ENCODE results near the gene SLC8B1.

DNA sequence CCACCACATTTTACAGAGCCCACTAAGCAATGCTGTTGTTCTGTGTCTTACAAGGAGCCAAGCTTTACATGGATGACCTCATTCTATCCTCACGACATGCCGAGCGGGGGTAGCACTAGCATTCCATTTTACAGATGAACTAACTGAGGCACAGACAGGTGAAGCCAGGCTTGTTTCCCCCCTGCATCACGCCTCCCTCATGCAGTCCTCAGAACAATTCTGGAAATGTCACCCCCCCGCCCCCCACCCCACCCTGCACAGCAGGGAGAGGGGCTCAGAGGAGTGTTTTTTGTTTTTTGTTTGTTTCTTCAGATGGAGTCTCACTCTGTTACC, 1.5 kb downstream of the SLC8B1 start:
- TF ChIP-seq POLR2AphosphoS5 (IDR thresholded peaks at IDR 0.05; ENCODE audit: borderline replicate concordance, low read depth, low read length) (no peak), EZH2 (IDR thresholded peaks at IDR 0.05) (no peak), FOXP2 (optimal IDR thresholded peaks at IDR 0.05; ENCODE audit: control extremely low read depth, extremely low read length, insufficient read depth) (no peak)
